Measurements from ENCODE around the gene APBB3.

The APBB3 gene

GRCh38 chr5:140509898-140510297, 54.5 kb downstream of the APBB3 start:
- TF ChIP-seq CTCF (IDR thresholded peaks at IDR 0.05; ENCODE audit: low read depth, low read length, missing control alignments): no peak
- no peak overlapping the region for H3K4me3 ChIP-seq (replicated peaks; ENCODE audit: low read depth, low read length)
- DNase-seq (ENCODE audit: extremely low read depth, low read depth): no peak

Measured in HFF-Myc (cell line).